Measurements from ENCODE around the gene CDCA8.
"Not testable (repeated sequence)": the region's sequence is repeated elsewhere in the genome, so short reads cannot be mapped to it uniquely, and the experiment has no call there.

The CDCA8 gene

GRCh38 chr1:37718181-37718900, 26.0 kb downstream of the CDCA8 start:
- DNase-seq (ENCODE audit: low spot score) = no peak

- DNase-seq (ENCODE audit: low spot score) = peak; percentile 22
Measured at GRCh38 chr1:37718901-37719571, 26.7 kb downstream of the CDCA8 start.

- DNase-seq (ENCODE audit: low spot score) = no peak
Measured at GRCh38 chr1:37719572-37720195, 27.4 kb downstream of the CDCA8 start.

GRCh38 chr1:37720231-37721130, 28.2 kb downstream of the CDCA8 start:
- DNase-seq (ENCODE audit: low spot score) = no peak

- no peak for DNase-seq (ENCODE audit: low spot score)
Measured at GRCh38 chr1:37721565-37721964, 29.2 kb downstream of the CDCA8 start.

- no peak for DNase-seq (ENCODE audit: low spot score)
Measured at GRCh38 chr1:37722181-37723071, 30.1 kb downstream of the CDCA8 start.

- DNase-seq (ENCODE audit: low spot score) = no peak
Measured at GRCh38 chr1:37723072-37723389, 30.7 kb downstream of the CDCA8 start.

GRCh38 chr1:37723390-37724078, 31.2 kb downstream of the CDCA8 start:
- DNase-seq (ENCODE audit: low spot score) = no peak

GRCh38 chr1:37724575-37724974, 32.3 kb downstream of the CDCA8 start:
- no peak for DNase-seq (ENCODE audit: low spot score)

- no peak for DNase-seq (ENCODE audit: low spot score)
Measured at GRCh38 chr1:37725851-37726613, 33.7 kb downstream of the CDCA8 start.

GRCh38 chr1:37726751-37727585, 34.7 kb downstream of the CDCA8 start:
- no peak for DNase-seq (ENCODE audit: low spot score)

GRCh38 chr1:37728416-37728815, 36.1 kb downstream of the CDCA8 start:
- DNase-seq (ENCODE audit: low spot score) = no peak

GRCh38 chr1:37730376-37730775, 38.1 kb downstream of the CDCA8 start:
- no peak for DNase-seq (ENCODE audit: low spot score)

GRCh38 chr1:37731312-37732019, 39.1 kb downstream of the CDCA8 start:
- DNase-seq (ENCODE audit: low spot score) = no peak

- peak; percentile 37 for DNase-seq (ENCODE audit: low spot score)
Measured at GRCh38 chr1:37732111-37732780, 39.9 kb downstream of the CDCA8 start.

GRCh38 chr1:37734629-37735591, 42.6 kb downstream of the CDCA8 start:
- DNase-seq (ENCODE audit: low spot score) = no peak

GRCh38 chr1:37737975-37738374, 45.7 kb downstream of the CDCA8 start:
- not testable (repeated sequence) for DNase-seq (ENCODE audit: low spot score)
